ENCODE results near the gene RARA.

- no peak for TF ChIP-seq POLR2A (IDR thresholded peaks at IDR 0.05; ENCODE audit: low read depth, low read length)
- no peak for TF ChIP-seq TAF1 (IDR thresholded peaks at IDR 0.05; ENCODE audit: borderline replicate concordance, low read depth, low read length)
- 0 out of 2 replicates have a peak, but pooled peaks have one; percentile 36 for TF ChIP-seq POLR2AphosphoS5 (IDR thresholded peaks at IDR 0.05; ENCODE audit: low read depth, low read length)
Measured at GRCh38 chr17:40352779-40353394, 43.9 kb downstream of the RARA start.
